Activated CD4-positive, alpha-beta memory T cell treated with anti-CD3 and anti-CD28 coated beads for 36 hours (primary cell): ENCODE data around the gene TOMM5. TPM values are rescaled to one million over a fixed set of nuclear protein-coding genes. Genes with fewer than 3 reads are reported as not detected.

ENCODE experiments used
- CTCF ChIA-PET: fragments of 350-600 bp; sonication (Branson Sonifier 250); formaldehyde crosslinking; loops from one replicate; lab custom pipeline; 2021; ENCODE audit warnings: antibody characterized with exemption, inconsistent platforms; lab: Charles Lee
- POLR2A ChIA-PET: fragments of 350-600 bp; sonication (Branson Sonifier 250); formaldehyde crosslinking; loops from one replicate; lab custom pipeline; 2021; ENCODE audit warnings: antibody characterized with exemption; lab: Charles Lee
- DNase-seq: peaks from one replicate; pipeline ENCODE4 v3.0.0-alpha.2; 2020
- H3K27ac Mint-ChIP-seq: one replicate; pipeline ENCODE4 v1.8.0; 2021; ENCODE audit warnings: mixed read lengths
- H3K27me3 Mint-ChIP-seq: one replicate; pipeline ENCODE4 v1.8.0; 2021; ENCODE audit warnings: mixed read lengths
- H3K36me3 Mint-ChIP-seq: one replicate; pipeline ENCODE4 v1.8.0; 2021; ENCODE audit warnings: mixed read lengths
- H3K4me1 Mint-ChIP-seq: one replicate; pipeline ENCODE4 v1.8.0; 2021; ENCODE audit warnings: low read depth, mixed read lengths
- H3K4me3 Mint-ChIP-seq: one replicate; pipeline ENCODE4 v1.8.0; 2021; ENCODE audit warnings: mild to moderate bottlenecking, mixed read lengths
- H3K9me3 Mint-ChIP-seq: one replicate; pipeline ENCODE4 v1.8.0; 2021; ENCODE audit warnings: mixed read lengths
- intact Hi-C: fragments of 100-400 bp; cut with micrococcal nuclease; formaldehyde crosslinking; loops from one replicate; pipeline ENCODE4 v1.15.1; 2023
- total RNA-seq, 2 experiments: library from RNA; stranded (reverse); gene quantifications; one replicate each; pipeline ENCODE4 v1.2.3, GENCODE V29; 2021

The TOMM5 gene
- total RNA-seq, 2 experiments from 2014 or later = 146 to 147 TPM

GRCh38 chr9:37624073-37624472 is 31.7 kb upstream of the TOMM5 start:
- Mint-ChIP-seq H3K4me1 (no peaks in the 10 kb centered on the region), H3K36me3 (no peaks in the 10 kb centered on the region)
- CTCF ChIA-PET = no interaction called here

GRCh38 chr9:37623267-37623666 is 30.9 kb upstream of the TOMM5 start:
- intact Hi-C loops = no loop called here
- no peaks in the 10 kb centered on the region for H3K4me1 Mint-ChIP-seq
- ChIA-PET POLR2A (no interaction called here), CTCF (no interaction called here)
- H3K27ac Mint-ChIP-seq = no peak overlapping the region
- H3K9me3 Mint-ChIP-seq = no peaks in the 10 kb centered on the region
- H3K36me3 Mint-ChIP-seq = no peaks in the 10 kb centered on the region
- no peak for DNase-seq
- peaks cover 2% of the 10 kb centered on the region for H3K27me3 Mint-ChIP-seq
- H3K4me3 Mint-ChIP-seq = no peak overlapping the region

More at GRCh38 chr9:37624073-37624472, 31.7 kb upstream of the TOMM5 start:
- Mint-ChIP-seq H3K9me3 (no peaks in the 10 kb centered on the region), H3K4me3 (no peak overlapping the region), H3K27me3 (no peaks in the 10 kb centered on the region), H3K27ac (no peak overlapping the region)
- no peak for DNase-seq
- POLR2A ChIA-PET = no interaction called here
- intact Hi-C loops = no loop called here

GRCh38 chr9:37622462-37622861 is 30.1 kb upstream of the TOMM5 start:
- Mint-ChIP-seq H3K9me3 (no peaks in the 10 kb centered on the region), H3K36me3 (no peaks in the 10 kb centered on the region), H3K27ac (no peak overlapping the region), H3K4me1 (no peaks in the 10 kb centered on the region), H3K4me3 (no peak overlapping the region), H3K27me3 (peaks cover 4% of the 10 kb centered on the region)
- ChIA-PET CTCF (no interaction called here), POLR2A (no interaction called here)
- intact Hi-C loops = no loop called here
- no peak for DNase-seq

GRCh38 chr9:37621273-37622121 is 29.1 kb upstream of the TOMM5 start:
- no peak for DNase-seq
- CTCF ChIA-PET = no interaction called here
- intact Hi-C loops = no loop called here
- Mint-ChIP-seq H3K4me3 (no peak overlapping the region), H3K4me1 (no peaks in the 10 kb centered on the region), H3K27ac (no peak overlapping the region), H3K27me3 (peaks cover 4% of the 10 kb centered on the region), H3K36me3 (no peaks in the 10 kb centered on the region), H3K9me3 (no peaks in the 10 kb centered on the region)
- POLR2A ChIA-PET = no interaction called here

- no peaks in the 10 kb centered on the region for H3K36me3 Mint-ChIP-seq
- H3K4me3 Mint-ChIP-seq = no peak overlapping the region
- H3K27ac Mint-ChIP-seq = no peak overlapping the region
- DNase-seq = no peak
- H3K27me3 Mint-ChIP-seq = peaks cover 4% of the 10 kb centered on the region
- ChIA-PET POLR2A (no interaction called here), CTCF (no interaction called here)
- H3K4me1 Mint-ChIP-seq = no peaks in the 10 kb centered on the region
- intact Hi-C loops = no loop called here
- H3K9me3 Mint-ChIP-seq = no peaks in the 10 kb centered on the region
Observed at GRCh38 chr9:37620396-37620795, 28.0 kb upstream of the TOMM5 start.

- intact Hi-C loops = no loop called here
- Mint-ChIP-seq H3K4me3 (no peak overlapping the region), H3K27ac (no peak overlapping the region), H3K27me3 (peaks cover 4% of the 10 kb centered on the region), H3K4me1 (no peaks in the 10 kb centered on the region), H3K9me3 (no peaks in the 10 kb centered on the region), H3K36me3 (no peaks in the 10 kb centered on the region)
- ChIA-PET POLR2A (no interaction called here), CTCF (no interaction called here)
- no peak for DNase-seq
Observed at GRCh38 chr9:37619806-37620205, 27.4 kb upstream of the TOMM5 start.

- POLR2A ChIA-PET = no interaction called here
- no peaks in the 10 kb centered on the region for H3K9me3 Mint-ChIP-seq
- H3K4me3 Mint-ChIP-seq = no peak overlapping the region
- peaks cover 8% of the 10 kb centered on the region for H3K27me3 Mint-ChIP-seq
- CTCF ChIA-PET = interaction anchor here (0.7 kb wide), 1 partner anchor 9 kb away, joined by 3 read pairs; no protein-coding TSS in a partner anchor
- H3K4me1 Mint-ChIP-seq = no peaks in the 10 kb centered on the region
- DNase-seq = no peak
- H3K36me3 Mint-ChIP-seq = no peaks in the 10 kb centered on the region
- no peak overlapping the region for H3K27ac Mint-ChIP-seq
- intact Hi-C loops = no loop called here
Observed at GRCh38 chr9:37618817-37619216, 26.4 kb upstream of the TOMM5 start.

- Mint-ChIP-seq H3K4me3 (no peak overlapping the region), H3K27me3 (peaks cover 9% of the 10 kb centered on the region), H3K36me3 (no peaks in the 10 kb centered on the region), H3K9me3 (no peaks in the 10 kb centered on the region), H3K27ac (no peak overlapping the region), H3K4me1 (no peaks in the 10 kb centered on the region)
- intact Hi-C loops = no loop called here
- DNase-seq = no peak
- ChIA-PET POLR2A (no interaction called here), CTCF (no interaction called here)
Observed at GRCh38 chr9:37617832-37618231, 25.4 kb upstream of the TOMM5 start.

GRCh38 chr9:37617161-37617560 is 24.8 kb upstream of the TOMM5 start:
- Mint-ChIP-seq H3K4me1 (no peaks in the 10 kb centered on the region), H3K27me3 (peaks cover 10% of the 10 kb centered on the region), H3K27ac (no peak overlapping the region), H3K4me3 (no peak overlapping the region), H3K9me3 (no peaks in the 10 kb centered on the region), H3K36me3 (no peaks in the 10 kb centered on the region)
- DNase-seq = no peak
- intact Hi-C loops = no loop called here
- ChIA-PET CTCF (no interaction called here), POLR2A (no interaction called here)

GRCh38 chr9:37611961-37612360 is 19.6 kb upstream of the TOMM5 start:
- H3K36me3 Mint-ChIP-seq = no peaks in the 10 kb centered on the region
- H3K27ac Mint-ChIP-seq = no peak overlapping the region
- H3K4me1 Mint-ChIP-seq = no peaks in the 10 kb centered on the region
- H3K27me3 Mint-ChIP-seq = peaks cover 16% of the 10 kb centered on the region
- H3K9me3 Mint-ChIP-seq = no peaks in the 10 kb centered on the region
- no peak for DNase-seq
- ChIA-PET POLR2A (no interaction called here), CTCF (no interaction called here)
- no peak overlapping the region for H3K4me3 Mint-ChIP-seq
- intact Hi-C loops = no loop called here

GRCh38 chr9:37611014-37611413 is 18.6 kb upstream of the TOMM5 start:
- no peaks in the 10 kb centered on the region for H3K36me3 Mint-ChIP-seq
- peaks cover 21% of the 10 kb centered on the region for H3K27me3 Mint-ChIP-seq
- intact Hi-C loops = no loop called here
- no peaks in the 10 kb centered on the region for H3K4me1 Mint-ChIP-seq
- no peaks in the 10 kb centered on the region for H3K9me3 Mint-ChIP-seq
- ChIA-PET CTCF (no interaction called here), POLR2A (no interaction called here)
- no peak for DNase-seq
- no peak overlapping the region for H3K4me3 Mint-ChIP-seq
- no peak overlapping the region for H3K27ac Mint-ChIP-seq

- ChIA-PET CTCF (no interaction called here), POLR2A (no interaction called here)
- H3K36me3 Mint-ChIP-seq = no peaks in the 10 kb centered on the region
- no peaks in the 10 kb centered on the region for H3K9me3 Mint-ChIP-seq
- no peak overlapping the region for H3K4me3 Mint-ChIP-seq
- intact Hi-C loops = no loop called here
- peaks cover 22% of the 10 kb centered on the region for H3K27me3 Mint-ChIP-seq
- no peaks in the 10 kb centered on the region for H3K4me1 Mint-ChIP-seq
- no peak overlapping the region for H3K27ac Mint-ChIP-seq
- DNase-seq = no peak
Observed at GRCh38 chr9:37609735-37610397, 17.5 kb upstream of the TOMM5 start.
